IPS DF 6.9 (cell line): ENCODE results near the gene TENM3.

Source experiments
- DNase-seq: peaks from one replicate; pipeline ENCODE4 v3.0.0-alpha.2; 2013; ENCODE audit warnings: low read depth, low spot score
- H3K27ac ChIP-seq: one replicate; pipeline ENCODE4 v1.5.1; 2013; ENCODE audit warnings: low read length, control low read depth
- H3K27me3 ChIP-seq: 2 replicates; pipeline ENCODE4 v1.6.1; 2013; ENCODE audit warnings: mild to moderate bottlenecking, low read length; ENCODE audit not compliant: control insufficient read depth, insufficient read depth
- H3K36me3 ChIP-seq: 2 replicates; pipeline ENCODE4 v1.6.1; 2013; ENCODE audit warnings: low read length; ENCODE audit not compliant: control insufficient read depth, insufficient read depth
- H3K4me1 ChIP-seq: 2 replicates; pipeline ENCODE4 v1.6.1; 2013; ENCODE audit warnings: low read length; ENCODE audit not compliant: control insufficient read depth, insufficient read depth
- H3K4me3 ChIP-seq: 2 replicates; pipeline ENCODE4 v1.5.1; 2013; ENCODE audit warnings: mild to moderate bottlenecking, low read length
- H3K9me3 ChIP-seq: 2 replicates; pipeline ENCODE4 v1.6.1; 2013; ENCODE audit warnings: low read length, inconsistent platforms; ENCODE audit not compliant: control insufficient read depth, insufficient read depth
- WGBS: extraction: QIAGEN DNeasy Blood & Tissue Kit; methylation state at CpG from one replicate; pipeline ENCODE4 v1.1.7; 2013; ENCODE audit warnings: mixed read lengths, missing lambda C conversion rate; ENCODE audit not compliant: insufficient read length, insufficient coverage; 5-methylcytosine and 5-hydroxymethylcytosine counted together

TENM3 gene

GRCh38 chr4:182325848-182326255, 82.7 kb downstream of the TENM3 start:
- Histone ChIP-seq H3K9me3 (no peaks in the 10 kb centered on the region), H3K27me3 (no peaks in the 10 kb centered on the region), H3K27ac (no peak overlapping the region), H3K36me3 (no peaks in the 10 kb centered on the region), H3K4me1 (0 out of 2 replicates have a peak, but pooled peaks cover 2% of the 10 kb centered on the region), H3K4me3 (no peak overlapping the region)
- WGBS = no CpG with 5 or more reads among the region's 16 CpGs
- DNase-seq = no peak

DNA sequence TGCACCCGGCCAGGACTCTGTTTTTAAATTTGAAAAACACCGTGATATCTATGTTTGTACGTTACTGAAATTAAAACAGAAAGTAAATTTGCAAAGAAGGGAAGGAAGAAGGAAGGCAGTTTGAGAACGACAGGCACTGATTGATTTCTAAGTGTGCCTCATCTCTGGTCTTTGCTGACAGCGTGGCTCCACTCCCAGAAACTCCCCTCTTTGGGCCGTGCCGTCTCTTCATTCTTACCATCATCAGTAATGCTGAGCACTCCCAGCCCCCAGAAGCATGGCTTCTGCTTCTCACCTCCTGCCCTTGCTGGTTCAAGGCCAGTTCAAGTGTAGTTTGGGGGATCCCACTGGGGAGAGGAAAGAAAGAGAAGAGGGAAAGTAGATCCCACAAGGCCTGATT, 85.3 kb downstream of the TENM3 start:
- DNase-seq = no peak
- H3K4me1 ChIP-seq = no peaks in the 10 kb centered on the region
- no CpG with 5 or more reads among the region's 7 CpGs for WGBS
- no peaks in the 10 kb centered on the region for H3K36me3 ChIP-seq
- H3K27me3 ChIP-seq = no peaks in the 10 kb centered on the region
- no peak overlapping the region for H3K4me3 ChIP-seq
- H3K27ac ChIP-seq = no peak overlapping the region
- H3K9me3 ChIP-seq = no peaks in the 10 kb centered on the region

GRCh38 chr4:182337366-182337765, 94.2 kb downstream of the TENM3 start:
- no peak for DNase-seq
- WGBS = no CpG with 5 or more reads among the region's 1 CpG
- Histone ChIP-seq H3K4me1 (no peaks in the 10 kb centered on the region), H3K27me3 (no peaks in the 10 kb centered on the region), H3K9me3 (no peaks in the 10 kb centered on the region), H3K27ac (no peak overlapping the region), H3K36me3 (no peaks in the 10 kb centered on the region; the same call in 1 of the 2 replicates), H3K4me3 (no peak overlapping the region)

DNA sequence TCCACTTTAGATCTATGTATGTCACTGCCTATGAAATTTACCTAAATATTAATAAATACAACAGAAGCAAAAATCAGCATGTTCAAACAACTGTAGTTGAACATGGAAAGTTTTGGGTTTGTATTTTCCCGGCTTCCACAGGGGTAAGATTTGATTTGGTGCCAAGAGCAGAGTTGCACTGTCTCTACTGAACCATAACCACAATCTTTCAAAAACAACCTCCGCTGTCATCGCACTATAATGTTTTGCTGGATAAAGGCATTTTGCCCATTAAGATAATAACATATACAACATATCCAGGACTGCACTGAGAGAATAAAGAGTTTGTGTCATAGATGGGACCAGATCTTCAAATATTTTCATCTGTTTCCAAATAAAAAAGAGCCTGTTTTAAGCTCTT, 94.9 kb downstream of the TENM3 start:
- Histone ChIP-seq H3K27ac (no peak overlapping the region), H3K36me3 (no peaks in the 10 kb centered on the region; the same call in 1 of the 2 replicates), H3K4me1 (no peaks in the 10 kb centered on the region), H3K9me3 (no peaks in the 10 kb centered on the region), H3K4me3 (no peak overlapping the region), H3K27me3 (no peaks in the 10 kb centered on the region)
- no peak for DNase-seq
- no CpG with 5 or more reads among the region's 3 CpGs for whole genome bisulfite sequencing

GRCh38 chr4:182338746-182339145, 95.5 kb downstream of the TENM3 start:
- Histone ChIP-seq H3K9me3 (no peaks in the 10 kb centered on the region), H3K27ac (no peak overlapping the region), H3K4me3 (no peak overlapping the region), H3K27me3 (no peaks in the 10 kb centered on the region), H3K4me1 (no peaks in the 10 kb centered on the region), H3K36me3 (no peaks in the 10 kb centered on the region; the same call in 1 of the 2 replicates)
- DNase-seq = no peak
- no CpG with 5 or more reads among the region's 2 CpGs for WGBS

GRCh38 chr4:182339221-182339641, 96.0 kb downstream of the TENM3 start:
- DNase-seq = peak; percentile 25
- no peaks in the 10 kb centered on the region for H3K9me3 ChIP-seq
- no peaks in the 10 kb centered on the region; the same call in 1 of the 2 replicates for H3K36me3 ChIP-seq
- H3K4me1 ChIP-seq = no peaks in the 10 kb centered on the region
- no peaks in the 10 kb centered on the region for H3K27me3 ChIP-seq
- WGBS = no CpG with 5 or more reads among the region's 4 CpGs
- no peak overlapping the region for H3K27ac ChIP-seq
- H3K4me3 ChIP-seq = no peak overlapping the region

DNA sequence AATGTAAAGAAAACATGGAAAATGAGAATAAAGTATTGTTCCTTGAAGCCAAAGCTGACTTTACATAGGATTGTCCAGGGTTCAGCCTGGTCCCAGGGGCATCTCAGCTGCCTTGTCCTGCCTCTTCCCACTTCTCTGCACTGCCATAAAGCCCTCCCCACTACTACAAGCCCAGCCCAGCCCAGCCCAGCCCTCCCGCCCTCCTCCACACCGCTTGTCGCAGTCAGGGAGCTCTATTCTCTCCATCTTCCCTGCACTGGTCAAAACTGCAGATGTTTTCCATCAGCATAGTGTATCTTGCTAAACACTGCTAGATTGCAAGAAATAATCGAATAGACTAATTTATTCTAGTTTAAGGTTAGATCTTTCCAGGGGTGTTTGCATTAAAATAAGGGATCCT, 100.3 kb downstream of the TENM3 start:
- DNase-seq = no peak
- Histone ChIP-seq H3K27me3 (no peaks in the 10 kb centered on the region), H3K27ac (no peak overlapping the region), H3K4me3 (no peak overlapping the region), H3K9me3 (no peaks in the 10 kb centered on the region), H3K4me1 (no peaks in the 10 kb centered on the region), H3K36me3 (no peaks in the 10 kb centered on the region)
- WGBS = no CpG with 5 or more reads among the region's 4 CpGs

GRCh38 chr4:182344968-182345367, 101.8 kb downstream of the TENM3 start:
- Histone ChIP-seq H3K4me3 (no peak overlapping the region), H3K27me3 (no peaks in the 10 kb centered on the region), H3K27ac (no peak overlapping the region), H3K36me3 (no peaks in the 10 kb centered on the region), H3K9me3 (no peaks in the 10 kb centered on the region), H3K4me1 (no peaks in the 10 kb centered on the region)
- 100% methylated on average over 1 of the region's 6 CpGs for WGBS
- no peak for DNase-seq

DNA sequence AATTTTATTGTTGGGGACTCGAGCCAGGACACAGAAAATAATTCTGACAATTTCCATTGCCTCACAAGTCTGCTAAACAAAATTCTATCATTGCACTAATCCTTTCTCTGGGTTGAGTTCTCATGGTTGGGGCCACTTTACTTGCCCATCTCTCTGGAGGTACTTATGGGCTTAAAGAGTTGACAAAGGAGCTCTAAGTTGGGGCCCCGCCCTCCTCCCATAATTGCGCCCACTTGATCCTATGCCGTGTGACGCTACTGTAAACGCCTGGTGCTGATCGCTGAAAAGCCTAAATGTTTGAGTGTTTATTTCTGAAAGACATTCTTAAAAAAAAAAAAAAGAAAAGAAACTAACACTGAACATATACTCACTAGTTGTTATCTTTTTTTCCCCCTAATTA, 103.0 kb downstream of the TENM3 start:
- no peaks in the 10 kb centered on the region for H3K4me1 ChIP-seq
- H3K36me3 ChIP-seq = no peaks in the 10 kb centered on the region
- no peak overlapping the region for H3K27ac ChIP-seq
- H3K4me3 ChIP-seq = no peak overlapping the region
- no peak for DNase-seq
- H3K9me3 ChIP-seq = no peaks in the 10 kb centered on the region
- WGBS = no CpG with 5 or more reads among the region's 7 CpGs
- no peaks in the 10 kb centered on the region for H3K27me3 ChIP-seq

- Histone ChIP-seq H3K36me3 (no peaks in the 10 kb centered on the region), H3K27ac (no peak overlapping the region), H3K9me3 (no peaks in the 10 kb centered on the region), H3K4me1 (no peaks in the 10 kb centered on the region), H3K4me3 (no peak overlapping the region), H3K27me3 (no peaks in the 10 kb centered on the region)
- no peak for DNase-seq
- no CpG with 5 or more reads among the region's 11 CpGs for WGBS
These were observed 103.6 kb downstream of the TENM3 start for GRCh38 chr4:182346675-182347375.

DNA sequence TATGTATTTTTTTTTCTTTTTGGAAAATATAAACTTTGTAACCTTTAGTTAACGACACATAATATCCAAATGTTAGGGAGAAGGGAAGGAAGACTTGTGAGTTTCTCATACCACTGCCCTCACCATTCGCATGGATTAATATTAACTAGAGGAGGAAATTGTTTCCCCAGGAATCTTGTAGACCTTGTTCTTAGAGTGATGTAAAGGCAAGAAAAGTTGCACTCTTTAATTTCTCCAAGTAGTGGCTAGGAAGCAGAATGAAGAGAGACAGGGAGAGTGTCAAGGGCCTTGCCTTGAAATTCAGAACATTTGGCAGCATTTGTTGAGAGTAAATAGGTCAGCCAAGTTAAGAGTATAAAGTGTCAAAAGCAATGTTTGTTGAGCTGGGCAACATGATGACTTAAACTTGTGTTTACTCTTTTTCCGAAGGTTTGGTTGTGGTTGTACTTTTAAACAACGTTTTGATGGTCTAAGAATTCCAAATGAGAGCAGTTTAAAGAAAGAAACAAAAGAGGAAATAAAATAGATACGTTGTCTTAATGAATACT, 105.7 kb downstream of the TENM3 start:
- DNase-seq = no peak
- H3K27ac ChIP-seq = no peak overlapping the region
- no CpG with 5 or more reads among the region's 5 CpGs for WGBS
- H3K9me3 ChIP-seq = no peaks in the 10 kb centered on the region
- H3K4me1 ChIP-seq = no peaks in the 10 kb centered on the region
- H3K36me3 ChIP-seq = no peaks in the 10 kb centered on the region
- H3K27me3 ChIP-seq = no peaks in the 10 kb centered on the region
- H3K4me3 ChIP-seq = no peak overlapping the region
